Activated naive CD4-positive, alpha-beta T cell treated with anti-CD3 and anti-CD28 coated beads, Interleukin-2, amount 50 U/mL, for 24 hours (primary cell): Measurements from ENCODE around the gene RAB24.

Source experiments
- H3K27ac Mint-ChIP-seq: one replicate; pipeline ENCODE4 v1.8.0; 2021; ENCODE audit warnings: mild to moderate bottlenecking, mixed read lengths
- H3K27me3 Mint-ChIP-seq: one replicate; pipeline ENCODE4 v1.8.0; 2021; ENCODE audit warnings: mixed read lengths
- H3K36me3 Mint-ChIP-seq: one replicate; pipeline ENCODE4 v1.8.0; 2021; ENCODE audit warnings: mixed read lengths
- H3K4me1 Mint-ChIP-seq: one replicate; pipeline ENCODE4 v1.8.0; 2021; ENCODE audit warnings: mixed read lengths
- H3K4me3 Mint-ChIP-seq: one replicate; pipeline ENCODE4 v1.8.0; 2021; ENCODE audit warnings: mild to moderate bottlenecking, mixed read lengths
- H3K9me3 Mint-ChIP-seq: one replicate; pipeline ENCODE4 v1.8.0; 2021; ENCODE audit warnings: mixed read lengths

RAB24 gene

DNA sequence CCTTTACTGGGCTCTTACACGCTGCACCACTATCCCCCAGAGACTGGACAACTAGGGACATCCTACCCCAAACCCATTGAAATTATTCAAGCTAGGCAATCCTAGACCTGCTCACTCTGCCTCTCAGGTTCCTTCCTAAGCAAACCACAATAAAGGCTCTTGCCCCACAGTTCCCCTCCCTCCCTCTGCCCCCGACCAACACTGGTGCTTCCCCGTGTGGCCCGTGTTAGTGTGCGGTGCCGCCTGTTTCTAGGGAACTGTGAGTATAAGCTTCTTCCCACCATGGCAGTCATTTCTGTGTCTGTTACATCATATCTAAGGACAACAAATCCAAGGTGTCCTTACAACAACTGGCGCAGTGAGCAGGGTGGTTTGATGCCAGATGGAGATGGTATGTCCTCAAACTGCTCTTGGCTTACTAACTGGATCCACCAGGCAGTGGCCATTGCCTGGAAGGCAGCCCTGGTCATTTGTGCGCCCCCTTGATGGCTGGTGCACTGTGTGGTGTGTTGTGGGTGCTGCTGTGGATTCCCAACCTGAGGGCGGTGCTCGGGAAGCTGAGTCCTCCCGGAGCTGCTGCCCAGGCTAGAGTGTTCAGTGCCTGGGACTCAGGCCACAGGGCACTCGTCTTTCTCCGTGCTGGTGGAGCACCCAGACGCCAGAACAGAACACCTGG lies 16.5 kb upstream of the RAB24 start:
- Mint-ChIP-seq H3K27me3 (no peaks in the 10 kb centered on the region), H3K27ac (no peak overlapping the region), H3K9me3 (no peaks in the 10 kb centered on the region), H3K36me3 (no peaks in the 10 kb centered on the region), H3K4me3 (no peak overlapping the region), H3K4me1 (peaks cover 16% of the 10 kb centered on the region)

DNA sequence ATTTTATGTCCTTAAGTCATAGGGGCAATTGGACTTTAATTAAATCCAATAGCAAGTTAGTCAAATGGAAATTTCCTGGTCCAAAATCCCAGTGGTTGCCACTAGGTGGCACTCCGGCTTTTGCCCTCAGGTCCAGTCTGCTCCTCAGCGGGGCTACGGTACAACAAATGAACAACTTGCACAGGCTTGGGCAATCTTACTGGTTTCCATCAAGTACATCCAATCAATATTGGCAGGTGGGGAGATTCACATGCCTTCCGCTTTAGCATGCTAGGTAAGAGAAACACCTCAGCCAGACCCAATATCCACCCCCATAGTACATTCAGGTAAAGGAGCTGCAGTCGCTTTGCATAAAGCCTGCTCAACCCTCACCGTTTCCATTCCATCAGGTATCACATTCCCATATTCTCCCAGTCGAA lies 14.4 kb upstream of the RAB24 start:
- Mint-ChIP-seq H3K27ac (no peak overlapping the region), H3K4me3 (no peak overlapping the region), H3K9me3 (no peaks in the 10 kb centered on the region), H3K4me1 (peaks cover 17% of the 10 kb centered on the region), H3K36me3 (no peaks in the 10 kb centered on the region), H3K27me3 (no peaks in the 10 kb centered on the region)

DNA sequence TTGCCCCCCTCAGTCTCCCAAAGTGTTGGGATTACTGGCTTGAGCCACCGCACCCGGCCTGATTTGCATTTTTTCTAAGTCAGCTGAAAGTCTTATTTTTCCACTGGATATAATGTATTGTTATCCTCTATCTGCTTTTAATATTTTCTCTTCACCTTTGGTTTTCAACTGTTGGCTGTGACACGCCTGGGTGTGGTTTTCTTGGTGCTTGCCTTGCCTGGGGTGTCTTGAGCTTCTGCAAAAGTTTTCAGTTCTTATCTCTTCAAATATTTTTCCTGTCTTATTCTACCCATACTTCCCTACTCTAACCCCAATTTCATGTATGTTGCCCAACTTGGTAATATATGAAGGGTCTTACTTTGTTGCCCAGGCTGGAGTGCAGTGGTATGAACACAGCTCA lies 12.5 kb upstream of the RAB24 start:
- Mint-ChIP-seq H3K36me3 (no peaks in the 10 kb centered on the region), H3K4me1 (peaks cover 23% of the 10 kb centered on the region), H3K4me3 (no peak overlapping the region), H3K27me3 (no peaks in the 10 kb centered on the region), H3K9me3 (no peaks in the 10 kb centered on the region), H3K27ac (no peak overlapping the region)

GRCh38 chr5:177315411-177315810 lies 11.9 kb upstream of the RAB24 start:
- Mint-ChIP-seq H3K4me1 (peaks cover 28% of the 10 kb centered on the region), H3K27ac (no peak overlapping the region), H3K27me3 (no peaks in the 10 kb centered on the region), H3K4me3 (no peak overlapping the region), H3K9me3 (no peaks in the 10 kb centered on the region), H3K36me3 (no peaks in the 10 kb centered on the region)

- Mint-ChIP-seq H3K27ac (no peak overlapping the region), H3K9me3 (no peaks in the 10 kb centered on the region), H3K4me3 (no peak overlapping the region), H3K4me1 (peaks cover 28% of the 10 kb centered on the region), H3K27me3 (no peaks in the 10 kb centered on the region), H3K36me3 (no peaks in the 10 kb centered on the region)
Measured at GRCh38 chr5:177314376-177315342, 11.1 kb upstream of the RAB24 start.

DNA sequence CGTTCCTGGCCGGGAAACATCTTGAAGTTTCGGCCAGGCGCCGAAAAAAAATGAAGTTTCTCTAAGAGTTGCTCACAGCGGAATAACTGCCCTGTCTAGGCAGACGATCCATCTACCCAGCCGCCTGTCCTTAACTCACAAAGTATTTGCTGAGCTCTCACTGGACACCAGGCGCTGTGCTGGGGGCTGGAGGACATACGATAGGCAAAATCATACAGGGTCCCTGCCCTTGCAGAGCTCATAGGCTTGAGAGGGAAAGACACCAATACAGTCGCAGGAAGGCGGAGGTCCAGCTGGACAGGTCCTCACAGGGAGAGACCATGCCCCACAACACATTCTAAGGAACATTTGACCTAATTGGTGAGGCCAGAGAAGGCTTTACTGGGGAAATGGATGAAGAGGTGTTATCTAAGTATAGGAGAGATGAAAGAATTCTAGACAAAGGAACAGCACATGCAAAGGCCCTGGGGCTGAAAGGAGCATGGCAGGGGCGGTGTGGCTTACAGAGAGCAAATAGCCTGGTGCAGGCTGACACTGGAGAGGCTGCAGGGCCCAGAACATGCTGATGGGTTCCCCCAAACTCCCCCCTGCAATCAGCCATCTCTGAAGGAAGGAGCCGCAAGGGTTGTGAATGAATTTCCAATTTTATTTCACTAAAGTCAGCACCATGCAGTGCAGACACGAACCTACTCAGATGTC lies 10.2 kb upstream of the RAB24 start:
- Mint-ChIP-seq H3K9me3 (no peaks in the 10 kb centered on the region), H3K36me3 (no peaks in the 10 kb centered on the region), H3K4me3 (no peak overlapping the region), H3K27ac (no peak overlapping the region), H3K27me3 (no peaks in the 10 kb centered on the region), H3K4me1 (peaks cover 32% of the 10 kb centered on the region)

GRCh38 chr5:177312649-177313181 lies 9.2 kb upstream of the RAB24 start:
- Mint-ChIP-seq H3K27me3 (no peaks in the 10 kb centered on the region), H3K9me3 (no peaks in the 10 kb centered on the region), H3K4me1 (peaks cover 25% of the 10 kb centered on the region), H3K36me3 (no peaks in the 10 kb centered on the region), H3K27ac (no peak overlapping the region), H3K4me3 (peak overlapping the region; percentile 84)

GRCh38 chr5:177311723-177312648 lies 8.5 kb upstream of the RAB24 start, which contains the start of gene MXD3:
MXD3 (minus strand) TSS chr5:177311898; CDS start chr5:177311830, 68 bp downstream.
- peaks cover 26% of the 10 kb centered on the region for H3K4me1 Mint-ChIP-seq
- H3K27me3 Mint-ChIP-seq = no peaks in the 10 kb centered on the region
- no peaks in the 10 kb centered on the region for H3K9me3 Mint-ChIP-seq

DNA sequence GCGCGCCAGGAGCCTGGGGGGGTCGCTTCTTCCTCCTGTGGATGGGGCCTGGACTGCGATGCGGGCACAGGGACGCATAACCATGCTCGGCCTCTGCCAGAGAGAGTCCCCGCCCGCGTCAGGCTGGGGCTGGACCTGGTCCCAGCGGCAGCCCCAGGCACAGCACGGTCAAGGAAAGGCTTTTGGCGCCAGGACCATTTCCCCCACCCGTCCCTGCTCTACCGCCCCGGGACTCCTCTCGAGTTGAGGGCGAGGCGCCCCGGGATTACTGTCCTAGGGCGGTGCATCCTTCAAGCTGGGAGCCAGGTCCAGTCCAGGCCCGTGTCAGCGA lies 7.8 kb upstream of the RAB24 start:
- Mint-ChIP-seq H3K27ac (no peak overlapping the region), H3K9me3 (no peaks in the 10 kb centered on the region), H3K4me1 (peaks cover 32% of the 10 kb centered on the region), H3K4me3 (no peak overlapping the region), H3K27me3 (no peaks in the 10 kb centered on the region), H3K36me3 (no peaks in the 10 kb centered on the region)

More at GRCh38 chr5:177311723-177312648, 8.5 kb upstream of the RAB24 start, which contains the start of gene MXD3:
- Mint-ChIP-seq H3K4me3 (peak within 1 kb of the TSS; percentile 84), H3K36me3 (no peaks in the 10 kb centered on the region), H3K27ac (peak within 1 kb of the TSS; percentile 73)

DNA sequence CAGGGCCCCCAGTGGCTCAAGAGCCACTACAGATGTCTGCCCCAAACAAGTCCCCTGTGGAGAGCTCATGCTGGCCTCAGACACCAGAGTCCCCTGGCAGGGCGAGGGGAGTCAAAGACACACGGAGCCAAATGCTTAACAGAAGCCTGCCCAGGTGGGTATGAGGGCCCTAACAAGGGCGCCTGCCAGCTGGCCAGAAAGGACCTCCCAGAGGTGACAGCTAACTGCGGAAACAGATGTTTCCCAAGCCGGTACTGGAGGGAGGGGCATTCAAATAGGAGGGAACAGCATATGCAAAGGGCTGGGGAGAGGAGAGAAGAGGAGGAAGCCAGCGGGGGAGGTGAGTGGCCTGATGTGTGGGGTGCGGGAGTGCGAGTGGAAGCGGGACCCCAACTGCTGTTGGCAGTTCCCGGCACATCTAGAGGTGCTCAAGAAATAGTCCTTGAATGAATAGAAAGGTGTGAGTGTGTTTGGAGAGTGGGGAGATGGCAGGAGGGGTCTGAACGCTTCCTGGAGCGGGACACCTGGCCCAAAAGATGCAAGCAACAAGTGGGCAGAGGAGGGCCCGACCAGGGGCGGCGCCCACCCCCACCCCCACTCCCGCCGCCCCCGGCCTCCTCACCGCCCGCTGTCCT lies 7.4 kb upstream of the RAB24 start:
- H3K36me3 Mint-ChIP-seq = peaks cover 3% of the 10 kb centered on the region
- H3K27ac Mint-ChIP-seq = peak overlapping the region; percentile 73
- H3K4me1 Mint-ChIP-seq = peaks cover 36% of the 10 kb centered on the region
- no peaks in the 10 kb centered on the region for H3K9me3 Mint-ChIP-seq
- no peaks in the 10 kb centered on the region for H3K27me3 Mint-ChIP-seq
- peak overlapping the region; percentile 82 for H3K4me3 Mint-ChIP-seq

GRCh38 chr5:177310332-177310731 lies 6.8 kb upstream of the RAB24 start:
- Mint-ChIP-seq H3K27me3 (no peaks in the 10 kb centered on the region), H3K4me3 (no peak overlapping the region), H3K9me3 (no peaks in the 10 kb centered on the region), H3K4me1 (peaks cover 41% of the 10 kb centered on the region), H3K36me3 (peaks cover 3% of the 10 kb centered on the region), H3K27ac (no peak overlapping the region)

DNA sequence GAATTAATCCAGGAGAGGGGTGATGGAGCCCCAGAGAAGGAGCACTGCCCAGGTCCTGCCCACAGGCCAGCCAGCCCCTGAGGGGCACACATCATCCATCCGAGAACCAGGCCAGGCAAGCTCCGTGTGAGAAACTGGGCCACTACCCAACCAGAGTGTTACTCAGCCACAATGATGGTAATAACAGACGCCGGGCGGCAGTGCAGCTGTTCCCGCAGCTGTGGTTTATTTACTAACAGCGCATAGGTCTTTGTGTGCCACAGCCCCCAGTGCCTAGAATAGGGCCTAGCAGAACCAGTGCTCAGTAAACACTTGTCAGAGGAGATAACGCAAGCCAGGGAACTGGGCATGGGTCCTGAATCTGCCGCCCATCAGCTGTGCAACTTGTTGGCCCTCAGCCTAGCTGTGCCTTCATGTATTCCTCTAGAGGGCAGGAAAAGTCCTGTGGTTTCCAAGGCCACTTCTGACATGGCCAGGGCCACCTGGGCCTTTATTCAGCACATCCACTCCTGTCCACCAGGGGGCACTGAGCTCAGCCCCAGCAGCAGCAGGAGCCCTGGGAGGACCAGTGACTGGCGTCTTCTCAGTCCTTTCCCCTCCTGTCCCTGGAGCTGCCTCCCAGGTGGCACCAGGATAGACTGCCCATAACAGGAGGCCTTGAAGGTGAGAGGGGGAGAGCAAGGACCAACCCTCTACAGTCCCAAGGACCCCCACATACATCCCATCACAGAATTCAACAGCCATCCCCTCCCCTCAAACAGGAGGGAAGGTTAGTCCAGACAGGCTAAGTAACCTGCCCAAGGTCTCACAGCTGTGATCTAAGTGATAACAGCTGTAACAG lies 6.1 kb upstream of the RAB24 start:
- H3K9me3 Mint-ChIP-seq = no peaks in the 10 kb centered on the region
- H3K36me3 Mint-ChIP-seq = peaks cover 7% of the 10 kb centered on the region
- H3K4me3 Mint-ChIP-seq = peak overlapping the region; percentile 59
- H3K27me3 Mint-ChIP-seq = no peaks in the 10 kb centered on the region
- peak overlapping the region; percentile 62 for H3K27ac Mint-ChIP-seq
- H3K4me1 Mint-ChIP-seq = peaks cover 48% of the 10 kb centered on the region

DNA sequence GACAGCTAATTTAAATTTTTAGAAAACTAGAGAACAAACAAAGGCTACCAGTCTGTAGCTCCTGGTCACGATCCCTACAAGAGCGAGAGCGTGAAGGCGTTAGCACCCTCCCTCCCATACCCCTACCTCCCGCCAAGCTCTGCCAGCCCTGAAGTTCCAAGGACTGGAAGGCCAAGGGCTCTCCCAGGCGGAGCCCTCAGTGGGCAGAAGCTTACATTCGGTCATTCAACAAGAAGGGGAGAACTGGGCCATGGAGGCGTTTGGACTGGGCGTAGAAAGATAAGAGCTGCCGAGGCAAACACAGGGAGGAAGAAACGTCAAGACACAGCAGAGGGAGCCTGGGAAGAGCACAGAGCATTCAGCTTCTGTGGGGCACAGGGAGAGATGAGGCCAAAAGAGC lies 5.2 kb upstream of the RAB24 start:
- Mint-ChIP-seq H3K36me3 (peaks cover 7% of the 10 kb centered on the region), H3K4me1 (peaks cover 55% of the 10 kb centered on the region), H3K27ac (no peak overlapping the region), H3K4me3 (peak overlapping the region; percentile 44), H3K9me3 (no peaks in the 10 kb centered on the region), H3K27me3 (no peaks in the 10 kb centered on the region)
